C4-2B (cell line): Measurements from ENCODE around the gene TMEM39B.

Experiments
- ZFX ChIP-seq: fragments of 450-650 bp; IDR thresholded peaks from 2 replicates; pipeline ENCODE4 v1.6.1; 2017
- TF ChIP-seq, protein P1 (sequence below): fragments of 450-650 bp; conservative IDR thresholded peaks from 2 replicates; pipeline ENCODE4 v1.5.1; 2017; ENCODE audit warnings: mild to moderate bottlenecking

GRCh38 chr1:32151319-32151787 lies 78.6 kb downstream of the TMEM39B start:
- TF ChIP-seq, protein P1, sequence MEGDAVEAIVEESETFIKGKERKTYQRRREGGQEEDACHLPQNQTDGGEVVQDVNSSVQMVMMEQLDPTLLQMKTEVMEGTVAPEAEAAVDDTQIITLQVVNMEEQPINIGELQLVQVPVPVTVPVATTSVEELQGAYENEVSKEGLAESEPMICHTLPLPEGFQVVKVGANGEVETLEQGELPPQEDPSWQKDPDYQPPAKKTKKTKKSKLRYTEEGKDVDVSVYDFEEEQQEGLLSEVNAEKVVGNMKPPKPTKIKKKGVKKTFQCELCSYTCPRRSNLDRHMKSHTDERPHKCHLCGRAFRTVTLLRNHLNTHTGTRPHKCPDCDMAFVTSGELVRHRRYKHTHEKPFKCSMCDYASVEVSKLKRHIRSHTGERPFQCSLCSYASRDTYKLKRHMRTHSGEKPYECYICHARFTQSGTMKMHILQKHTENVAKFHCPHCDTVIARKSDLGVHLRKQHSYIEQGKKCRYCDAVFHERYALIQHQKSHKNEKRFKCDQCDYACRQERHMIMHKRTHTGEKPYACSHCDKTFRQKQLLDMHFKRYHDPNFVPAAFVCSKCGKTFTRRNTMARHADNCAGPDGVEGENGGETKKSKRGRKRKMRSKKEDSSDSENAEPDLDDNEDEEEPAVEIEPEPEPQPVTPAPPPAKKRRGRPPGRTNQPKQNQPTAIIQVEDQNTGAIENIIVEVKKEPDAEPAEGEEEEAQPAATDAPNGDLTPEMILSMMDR: no peak
- no peak for TF ChIP-seq ZFX
